KOPT-K1 (cell line): ENCODE results near the gene NUDT8.
A peak's percentile ranks its signal among the peaks of the same experiment; 100 is the strongest.

Experiments used
- H3K27ac ChIP-seq: fragments of 200-600 bp; sonication (generic); 2 replicates; pipeline ENCODE4 v1.5.1; 2016; ENCODE audit warnings: antibody characterized with exemption, mild to moderate bottlenecking, low read depth, low read length; ENCODE audit not compliant: poor library complexity, severe bottlenecking
- H3K36me3 ChIP-seq: fragments of 200-600 bp; sonication (generic); 2 replicates; pipeline ENCODE4 v1.5.1; 2017; ENCODE audit warnings: antibody characterized with exemption, mild to moderate bottlenecking, low read length, moderate library complexity; ENCODE audit not compliant: insufficient read depth
- H3K9me3 ChIP-seq: fragments of 200-600 bp; sonication (generic); 2 replicates; pipeline ENCODE4 v1.5.1; 2017; ENCODE audit warnings: antibody characterized with exemption, low read length, mild to moderate bottlenecking; ENCODE audit not compliant: insufficient read depth, poor library complexity, severe bottlenecking

NUDT8 gene

DNA sequence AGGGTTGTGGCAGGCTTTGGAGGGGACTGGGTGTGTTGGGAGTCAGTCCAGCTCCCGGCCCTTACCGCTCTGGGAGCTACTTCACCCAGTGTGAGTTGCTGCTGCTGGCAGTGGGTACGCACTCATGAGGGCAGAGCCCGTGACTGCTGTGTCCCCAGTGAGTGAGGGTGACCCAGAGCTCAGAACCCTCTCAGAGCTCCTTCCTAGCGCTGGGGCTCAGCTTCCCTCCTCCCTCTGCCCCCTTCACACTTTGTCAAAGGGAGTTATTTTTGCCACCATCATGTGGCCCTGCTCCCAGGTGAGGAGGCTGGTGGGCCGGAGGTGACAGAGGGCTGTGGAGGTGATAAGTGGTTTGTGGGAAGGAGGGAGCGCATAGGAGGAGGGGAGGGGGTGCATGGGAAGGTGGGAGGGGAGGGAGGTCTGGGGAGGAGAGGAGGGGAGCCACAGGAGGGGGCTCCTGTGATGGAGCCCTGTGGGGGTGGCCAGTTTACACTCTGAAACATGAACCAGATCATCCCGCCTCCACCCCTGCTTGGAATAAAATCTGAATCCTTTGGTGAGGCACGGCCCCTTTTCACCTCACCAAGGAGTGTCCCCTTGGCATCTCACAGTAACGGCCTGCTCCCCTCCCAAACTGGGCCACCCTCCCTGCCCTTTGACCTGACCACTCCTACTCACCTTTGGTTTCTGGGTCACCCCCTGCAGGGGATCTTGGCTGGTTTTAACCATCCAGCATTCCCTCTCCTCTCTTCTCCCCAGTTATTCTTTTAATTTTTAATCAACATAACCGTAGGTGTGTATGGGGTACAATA, 13.1 kb downstream of the NUDT8 start:
- Histone ChIP-seq H3K9me3 (no peaks in the 10 kb centered on the region), H3K27ac (peak overlapping the region; percentile 43), H3K36me3 (peaks cover 19% of the 10 kb centered on the region)

DNA sequence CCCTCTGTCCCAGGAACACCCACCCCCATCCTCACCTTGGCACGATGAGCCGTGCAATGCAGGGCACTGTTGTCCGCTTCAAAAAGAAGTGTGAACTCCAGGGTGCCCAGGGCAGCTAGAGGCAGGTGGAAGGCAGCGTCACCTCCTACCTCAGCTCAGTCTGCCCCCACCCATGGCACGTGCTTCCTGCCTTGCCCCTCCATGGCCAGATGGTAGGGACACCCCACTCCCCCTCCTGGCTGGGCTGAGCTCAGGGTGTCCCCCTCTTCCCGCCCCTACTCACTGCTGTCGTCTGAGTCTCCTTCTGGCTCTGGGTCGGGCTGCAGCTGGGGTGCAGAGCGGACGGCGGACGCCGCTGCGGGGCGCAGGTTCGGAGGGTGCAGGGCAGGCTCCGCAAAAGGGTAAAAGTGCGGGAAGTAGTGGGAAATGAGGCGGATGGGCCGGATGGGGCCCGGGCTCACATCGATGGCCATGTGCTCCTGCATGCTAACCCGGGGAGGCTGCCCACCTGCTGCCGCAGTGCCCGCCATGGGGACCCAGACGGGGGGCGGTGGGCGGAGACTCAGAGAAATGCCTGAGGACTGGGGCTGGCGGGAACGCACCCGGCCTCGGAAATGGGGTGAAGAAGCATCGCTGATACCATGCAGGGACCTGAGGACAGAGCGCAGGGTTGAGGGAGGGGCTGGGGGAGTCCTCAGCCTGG, 13.9 kb downstream of the NUDT8 start:
- Histone ChIP-seq H3K27ac (peak overlapping the region; percentile 43), H3K36me3 (peaks cover 27% of the 10 kb centered on the region), H3K9me3 (no peaks in the 10 kb centered on the region)

- H3K27ac ChIP-seq: peak overlapping the region; percentile 87
- no peaks in the 10 kb centered on the region for H3K9me3 ChIP-seq
- peaks cover 35% of the 10 kb centered on the region for H3K36me3 ChIP-seq
Observed at GRCh38 chr11:67614730-67615714, 14.7 kb downstream of the NUDT8 start.

DNA sequence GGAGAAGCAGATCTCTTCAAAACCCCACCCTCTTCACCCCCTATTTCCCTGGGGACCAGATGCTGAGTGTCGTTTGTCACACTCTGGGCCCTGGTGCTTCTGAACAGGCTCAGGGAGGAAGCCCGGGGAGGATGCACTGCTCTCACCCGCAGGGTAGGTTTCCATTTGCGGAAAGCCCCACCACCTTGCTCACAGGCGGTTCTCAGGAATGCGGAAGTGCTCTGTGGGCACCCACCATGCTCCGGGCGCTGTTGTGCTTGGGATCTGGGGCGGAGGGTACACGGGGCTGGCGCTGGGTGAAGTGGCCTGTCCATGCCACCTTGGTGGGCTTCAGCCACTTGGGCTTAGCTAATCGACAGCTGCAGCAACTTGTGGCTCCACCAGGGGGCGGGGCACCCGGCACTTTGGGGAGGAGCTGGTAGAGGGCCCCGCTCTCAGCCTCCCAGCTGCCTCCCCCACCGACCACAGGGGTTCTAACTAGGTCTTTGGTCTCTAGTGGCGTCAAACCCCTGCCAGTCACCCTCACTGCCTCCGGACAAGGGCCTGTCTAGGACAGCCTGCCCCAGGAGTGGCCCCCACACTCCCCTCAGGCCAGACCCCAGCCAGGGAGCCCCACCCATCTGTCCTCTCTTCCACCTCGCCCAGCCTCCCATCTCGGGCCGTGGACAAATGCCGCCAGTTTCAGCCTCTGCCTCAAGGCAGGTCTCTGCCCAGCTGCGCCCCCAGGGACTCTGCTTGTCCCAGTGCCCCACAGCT, 15.6 kb downstream of the NUDT8 start:
- peak overlapping the region; percentile 87 for H3K27ac ChIP-seq
- peaks cover 44% of the 10 kb centered on the region for H3K36me3 ChIP-seq
- H3K9me3 ChIP-seq: no peaks in the 10 kb centered on the region

- H3K27ac ChIP-seq: peak overlapping the region; percentile 87
- no peaks in the 10 kb centered on the region for H3K9me3 ChIP-seq
- peaks cover 51% of the 10 kb centered on the region for H3K36me3 ChIP-seq
Observed at GRCh38 chr11:67613313-67613959, 16.3 kb downstream of the NUDT8 start.

GRCh38 chr11:67612751-67613150, 17.0 kb downstream of the NUDT8 start:
- peaks cover 54% of the 10 kb centered on the region for H3K36me3 ChIP-seq
- peak overlapping the region; percentile 87 for H3K27ac ChIP-seq
- H3K9me3 ChIP-seq: no peaks in the 10 kb centered on the region

DNA sequence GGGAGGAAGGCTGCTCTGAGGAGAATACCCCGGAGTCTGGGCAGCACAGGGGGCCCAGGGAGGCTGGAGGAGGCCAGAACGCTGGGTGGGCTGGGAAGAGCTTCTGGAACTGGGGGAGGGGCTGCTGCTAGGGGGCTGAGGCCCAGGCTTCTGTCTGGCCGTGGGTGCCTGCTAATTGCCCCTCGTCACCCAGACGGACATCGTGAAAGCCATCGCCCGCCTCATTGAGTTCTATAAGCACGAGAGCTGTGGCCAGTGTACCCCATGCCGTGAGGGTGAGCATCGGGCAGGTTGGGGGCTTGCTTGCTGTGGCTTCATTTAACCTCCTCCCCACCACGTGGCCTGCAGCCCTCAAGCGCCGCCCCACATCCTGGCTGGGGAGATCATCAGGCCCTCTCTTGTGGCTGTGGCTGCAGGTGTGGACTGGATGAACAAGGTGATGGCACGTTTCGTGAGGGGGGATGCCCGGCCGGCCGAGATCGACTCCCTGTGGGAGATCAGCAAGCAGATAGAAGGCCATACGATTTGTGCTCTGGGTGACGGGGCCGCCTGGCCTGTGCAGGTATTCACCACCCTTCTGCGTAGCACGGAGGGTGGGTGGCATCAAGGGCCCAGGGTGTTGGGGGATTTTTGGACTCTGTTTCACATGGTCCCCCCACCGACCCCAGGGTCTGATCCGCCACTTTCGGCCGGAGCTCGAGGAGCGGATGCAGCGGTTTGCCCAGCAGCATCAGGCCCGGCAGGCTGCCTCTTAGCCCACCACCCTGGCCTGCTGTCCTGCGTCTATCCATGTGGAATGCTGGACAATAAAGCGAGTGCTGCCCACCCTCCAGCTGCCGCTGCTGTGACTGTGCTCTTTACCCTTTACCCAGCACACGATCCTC, 17.8 kb downstream of the NUDT8 start:
- Histone ChIP-seq H3K36me3 (peaks cover 54% of the 10 kb centered on the region), H3K9me3 (no peaks in the 10 kb centered on the region), H3K27ac (no peak overlapping the region)

GRCh38 chr11:67611165-67611564, 18.6 kb downstream of the NUDT8 start:
- peaks cover 54% of the 10 kb centered on the region for H3K36me3 ChIP-seq
- no peak overlapping the region for H3K27ac ChIP-seq
- no peaks in the 10 kb centered on the region for H3K9me3 ChIP-seq

DNA sequence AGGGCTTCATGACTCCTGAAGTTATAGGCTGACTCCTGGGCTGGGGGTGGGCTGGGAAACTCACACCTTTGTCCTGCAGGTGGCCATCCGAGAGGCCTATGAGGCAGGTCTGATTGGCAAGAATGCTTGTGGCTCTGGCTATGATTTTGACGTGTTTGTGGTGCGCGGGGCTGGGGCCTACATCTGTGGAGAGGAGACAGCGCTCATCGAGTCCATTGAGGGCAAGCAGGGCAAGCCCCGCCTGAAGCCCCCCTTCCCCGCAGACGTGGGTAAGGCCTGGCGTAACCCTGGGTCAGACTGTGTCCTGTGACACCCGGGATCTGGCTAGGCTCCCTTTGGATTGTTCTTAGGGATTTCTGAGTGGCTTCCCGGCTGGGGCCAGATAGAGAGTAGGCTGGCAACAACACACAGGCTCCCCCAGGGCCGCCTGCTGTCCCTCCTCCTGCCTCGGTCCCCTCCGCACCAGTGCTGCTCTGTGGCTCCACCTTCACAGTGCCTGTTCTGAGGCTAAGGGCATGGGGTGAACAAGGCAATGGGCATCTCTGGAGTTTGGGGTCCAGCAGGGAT, 19.4 kb downstream of the NUDT8 start:
- H3K27ac ChIP-seq: no peak overlapping the region
- H3K36me3 ChIP-seq: peaks cover 54% of the 10 kb centered on the region
- H3K9me3 ChIP-seq: no peaks in the 10 kb centered on the region

GRCh38 chr11:67609316-67609715, 20.4 kb downstream of the NUDT8 start:
- Histone ChIP-seq H3K9me3 (no peaks in the 10 kb centered on the region), H3K36me3 (peaks cover 54% of the 10 kb centered on the region), H3K27ac (no peak overlapping the region)

DNA sequence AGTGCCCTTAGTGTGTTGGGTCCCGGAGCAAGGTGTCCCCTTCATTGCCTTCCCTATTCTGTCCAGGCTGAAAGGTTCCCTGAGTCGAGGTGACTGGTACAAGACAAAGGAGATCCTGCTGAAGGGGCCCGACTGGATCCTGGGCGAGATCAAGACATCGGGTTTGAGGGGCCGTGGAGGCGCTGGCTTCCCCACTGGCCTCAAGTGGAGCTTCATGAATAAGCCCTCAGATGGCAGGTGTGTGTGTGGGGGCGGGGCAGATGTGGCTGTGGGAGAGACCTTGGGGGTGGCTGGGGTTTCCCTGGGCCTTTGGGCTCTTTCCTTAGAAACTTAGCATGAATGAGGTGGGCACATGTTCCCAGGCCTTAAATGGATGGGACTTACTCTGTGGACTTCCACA, 21.3 kb downstream of the NUDT8 start:
- Histone ChIP-seq H3K36me3 (peaks cover 54% of the 10 kb centered on the region), H3K27ac (no peak overlapping the region), H3K9me3 (no peaks in the 10 kb centered on the region)

- Histone ChIP-seq H3K9me3 (no peaks in the 10 kb centered on the region), H3K27ac (peak overlapping the region; percentile 71), H3K36me3 (peaks cover 44% of the 10 kb centered on the region)
Observed at GRCh38 chr11:67607507-67607906, 22.2 kb downstream of the NUDT8 start.
